HG02973 (cell line): ENCODE data around the gene CCNK.

Experiments used
- ATAC-seq: cut with Tn5 transposase; IDR thresholded peaks from one replicate; pipeline ENCODE4 v1.9.1; 2021; ENCODE audit warnings: moderate library complexity; ENCODE audit not compliant: unreplicated experiment

The CCNK gene

GRCh38 chr14:99505089-99505488, 23.9 kb downstream of the CCNK start:
- ATAC-seq = no peak

- no peak for ATAC-seq
These were observed 25.1 kb downstream of the CCNK start for GRCh38 chr14:99506276-99506675.

GRCh38 chr14:99507860-99508640, 26.8 kb downstream of the CCNK start:
- ATAC-seq = no peak

GRCh38 chr14:99508896-99509629, 27.9 kb downstream of the CCNK start:
- ATAC-seq = no peak

GRCh38 chr14:99509871-99510555, 28.8 kb downstream of the CCNK start:
- no peak for ATAC-seq

GRCh38 chr14:99510556-99511139, 29.4 kb downstream of the CCNK start:
- no peak for ATAC-seq

GRCh38 chr14:99511421-99512109, 30.4 kb downstream of the CCNK start:
- no peak for ATAC-seq

GRCh38 chr14:99512110-99512449, 30.9 kb downstream of the CCNK start:
- ATAC-seq = no peak

GRCh38 chr14:99512571-99513182, 31.5 kb downstream of the CCNK start:
- ATAC-seq = no peak

- no peak for ATAC-seq
These were observed 32.0 kb downstream of the CCNK start for GRCh38 chr14:99513183-99513694.

- ATAC-seq = no peak
These were observed 32.8 kb downstream of the CCNK start for GRCh38 chr14:99513946-99514551.

- ATAC-seq = no peak
These were observed 33.5 kb downstream of the CCNK start for GRCh38 chr14:99514552-99515300.

GRCh38 chr14:99515301-99516155, 34.3 kb downstream of the CCNK start:
- no peak for ATAC-seq

GRCh38 chr14:99516156-99516870, 35.1 kb downstream of the CCNK start:
- ATAC-seq = no peak

- no peak for ATAC-seq
These were observed 35.8 kb downstream of the CCNK start for GRCh38 chr14:99516871-99517642.

- no peak for ATAC-seq
These were observed 36.6 kb downstream of the CCNK start for GRCh38 chr14:99517643-99518381.
